Astrocyte of the cerebellum (primary cell): ENCODE data around the gene ZNF516.

Source experiments
- DNase-seq: peaks from one replicate; pipeline ENCODE4 v3.0.0-alpha.2; 2011; ENCODE audit warnings: low read depth
- H3K4me3 ChIP-seq: 2 replicates; pipeline ENCODE4 v1.5.1; 2011; ENCODE audit warnings: mild to moderate bottlenecking, low read depth, low read length, moderate library complexity
- in situ Hi-C: cut with HindIII; loops from 2 replicates; pipeline ENCODE4 v1.10.0; 2017; ENCODE audit warnings: low sequenced_read_pairs
- TF ChIP-seq, protein P1 (sequence below): IDR thresholded peaks from 2 replicates; pipeline ENCODE4 v1.5.1; 2012; ENCODE audit warnings: low read length, low read depth, moderate library complexity, mild to moderate bottlenecking; ENCODE audit errors: missing control alignments

Gene ZNF516

DNA sequence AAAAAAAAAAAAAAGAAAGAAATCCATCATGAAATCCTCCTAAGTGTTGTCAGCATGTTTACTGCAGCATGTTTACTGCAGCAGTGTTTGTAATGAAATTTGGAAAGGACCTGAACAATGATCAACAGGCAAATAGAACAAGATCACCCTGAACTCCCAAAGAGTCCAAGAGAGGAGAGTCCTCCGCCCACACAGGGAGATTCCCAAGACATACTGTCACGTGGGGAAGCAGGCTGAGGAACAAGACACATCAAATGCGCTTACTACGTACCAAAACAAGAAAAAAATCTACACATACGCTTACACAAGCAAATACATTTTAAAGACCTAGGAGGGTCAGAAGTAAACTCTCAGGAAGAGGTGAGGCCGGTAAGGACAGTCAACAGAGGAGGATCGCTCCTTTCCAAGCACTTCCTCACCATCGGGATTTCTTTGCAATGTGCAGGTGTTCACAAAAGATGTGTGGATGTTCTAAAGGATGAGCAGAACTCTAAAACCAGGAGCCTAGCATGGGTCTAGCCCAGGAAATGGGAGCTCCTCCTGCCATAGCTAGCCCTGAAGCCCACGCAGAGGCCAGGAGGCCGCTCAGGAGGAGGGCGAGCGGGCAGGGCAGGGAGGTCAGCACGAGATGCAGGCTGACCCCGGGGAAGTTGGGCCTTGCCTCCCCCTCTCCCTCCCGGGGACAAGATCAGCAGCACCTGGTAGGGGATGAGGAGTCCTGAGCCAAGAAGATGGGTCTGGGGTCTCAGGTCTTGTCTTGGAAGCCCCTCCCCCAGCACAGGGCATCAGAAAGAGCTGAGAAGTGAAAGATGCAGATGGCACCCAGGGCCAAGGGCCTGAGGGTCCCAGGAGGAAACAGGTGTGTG, 66.4 kb downstream of the ZNF516 start:
- no peak overlapping the region for H3K4me3 ChIP-seq
- in situ Hi-C loops, result no loop called here
- TF ChIP-seq, protein P1, sequence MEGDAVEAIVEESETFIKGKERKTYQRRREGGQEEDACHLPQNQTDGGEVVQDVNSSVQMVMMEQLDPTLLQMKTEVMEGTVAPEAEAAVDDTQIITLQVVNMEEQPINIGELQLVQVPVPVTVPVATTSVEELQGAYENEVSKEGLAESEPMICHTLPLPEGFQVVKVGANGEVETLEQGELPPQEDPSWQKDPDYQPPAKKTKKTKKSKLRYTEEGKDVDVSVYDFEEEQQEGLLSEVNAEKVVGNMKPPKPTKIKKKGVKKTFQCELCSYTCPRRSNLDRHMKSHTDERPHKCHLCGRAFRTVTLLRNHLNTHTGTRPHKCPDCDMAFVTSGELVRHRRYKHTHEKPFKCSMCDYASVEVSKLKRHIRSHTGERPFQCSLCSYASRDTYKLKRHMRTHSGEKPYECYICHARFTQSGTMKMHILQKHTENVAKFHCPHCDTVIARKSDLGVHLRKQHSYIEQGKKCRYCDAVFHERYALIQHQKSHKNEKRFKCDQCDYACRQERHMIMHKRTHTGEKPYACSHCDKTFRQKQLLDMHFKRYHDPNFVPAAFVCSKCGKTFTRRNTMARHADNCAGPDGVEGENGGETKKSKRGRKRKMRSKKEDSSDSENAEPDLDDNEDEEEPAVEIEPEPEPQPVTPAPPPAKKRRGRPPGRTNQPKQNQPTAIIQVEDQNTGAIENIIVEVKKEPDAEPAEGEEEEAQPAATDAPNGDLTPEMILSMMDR, result no peak
- DNase-seq, result no peak

- in situ Hi-C loops, result no loop called here
- DNase-seq, result no peak
Measured at GRCh38 chr18:76426737-76427305, 68.2 kb downstream of the ZNF516 start.

GRCh38 chr18:76425146-76426131, 69.6 kb downstream of the ZNF516 start:
- in situ Hi-C loops, result no loop called here
- DNase-seq, result no peak
- TF ChIP-seq, protein P1, result no peak
- no peak overlapping the region for H3K4me3 ChIP-seq

More at GRCh38 chr18:76426737-76427305, 68.2 kb downstream of the ZNF516 start:
- TF ChIP-seq, protein P1, result peak; percentile 92
- H3K4me3 ChIP-seq, result no peak overlapping the region

GRCh38 chr18:76422838-76423237, 72.2 kb downstream of the ZNF516 start:
- no peak for DNase-seq
- H3K4me3 ChIP-seq, result no peak overlapping the region
- in situ Hi-C loops, result no loop called here
- TF ChIP-seq, protein P1, result no peak

DNA sequence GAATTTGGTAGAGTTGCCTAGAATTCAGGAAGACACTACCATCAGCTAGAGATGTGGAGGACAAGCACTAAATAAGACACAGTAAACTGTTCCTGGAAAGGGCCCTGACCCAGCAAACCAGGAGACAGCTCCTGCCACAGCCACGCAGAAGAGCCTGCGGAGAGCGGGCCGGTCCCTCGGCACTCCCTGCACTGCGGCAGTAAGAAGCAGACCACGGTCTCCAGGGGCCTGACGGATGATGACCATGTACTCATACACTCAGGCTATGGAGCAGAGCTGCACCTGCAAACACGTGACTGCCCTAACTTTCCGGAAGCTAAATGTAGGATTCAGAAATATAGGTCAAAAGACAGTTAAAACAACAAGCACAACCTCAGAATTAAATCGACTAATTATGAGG, 72.9 kb downstream of the ZNF516 start:
- DNase-seq, result no peak
- in situ Hi-C loops, result no loop called here
- no peak overlapping the region for H3K4me3 ChIP-seq
- TF ChIP-seq, protein P1, result no peak

DNA sequence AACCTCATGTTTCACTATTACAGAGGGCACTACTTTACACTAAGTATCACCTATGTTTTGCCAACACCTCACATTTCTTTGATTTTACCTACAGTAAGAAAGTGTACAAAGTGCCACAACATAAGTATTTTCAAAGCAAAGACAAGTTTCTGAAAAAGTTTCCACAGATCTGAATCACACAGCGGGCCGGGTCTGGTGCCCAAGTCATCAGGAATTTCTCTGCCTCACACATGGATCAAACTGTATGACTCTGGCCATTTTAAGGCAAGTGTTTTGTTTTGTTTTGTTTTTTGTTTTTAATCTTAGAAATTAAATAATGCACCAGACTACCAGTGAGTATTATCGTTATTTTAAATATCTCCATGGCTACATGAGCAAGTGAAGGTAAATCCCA, 73.4 kb downstream of the ZNF516 start:
- TF ChIP-seq, protein P1, result no peak
- in situ Hi-C loops, result no loop called here

More for the DNA sequence above, 73.4 kb downstream of the ZNF516 start:
- H3K4me3 ChIP-seq, result no peak overlapping the region
- DNase-seq, result no peak
